BE2C (cell line): ENCODE results near the gene SNRPA.

Source experiments
- DNase-seq: peaks from one replicate; pipeline ENCODE4 v3.0.0-alpha.2; 2020
- H3K27me3 ChIP-seq: fragments of 250-450 bp; sonication (Bioruptor Pico); 2 replicates; pipeline ENCODE4 v1.5.1; 2020; ENCODE audit warnings: mild to moderate bottlenecking
- H3K36me3 ChIP-seq: fragments of 250-450 bp; sonication (Bioruptor Pico); 2 replicates; pipeline ENCODE4 v1.5.1; 2020; ENCODE audit warnings: mild to moderate bottlenecking
- H3K4me1 ChIP-seq: fragments of 250-450 bp; sonication (Bioruptor Pico); 2 replicates; pipeline ENCODE4 v1.5.1; 2020
- H3K4me3 ChIP-seq: 2 replicates; pipeline ENCODE4 v1.5.1; 2011; ENCODE audit warnings: low read depth, low read length
- H3K9me3 ChIP-seq: fragments of 250-450 bp; sonication (Bioruptor Pico); 2 replicates; pipeline ENCODE4 v1.5.1; 2020
- CTCF ChIP-seq: IDR thresholded peaks from 2 replicates; pipeline ENCODE4 v1.5.1; 2012; ENCODE audit warnings: mild to moderate bottlenecking, low read depth, low read length

SNRPA gene

GRCh38 chr19:40742886-40743285 lies 8.1 kb upstream of the SNRPA start:
- no peaks in the 10 kb centered on the region for H3K36me3 ChIP-seq
- no peaks in the 10 kb centered on the region for H3K9me3 ChIP-seq
- no peaks in the 10 kb centered on the region for H3K27me3 ChIP-seq
- H3K4me1 ChIP-seq = no peaks in the 10 kb centered on the region; the same call in 1 of the 2 replicates
- no peak for DNase-seq
- no peak overlapping the region for H3K4me3 ChIP-seq
- TF ChIP-seq CTCF = no peak

- DNase-seq = no peak
- Histone ChIP-seq H3K9me3 (no peaks in the 10 kb centered on the region), H3K4me1 (no peaks in the 10 kb centered on the region; the same call in 1 of the 2 replicates), H3K27me3 (no peaks in the 10 kb centered on the region), H3K36me3 (no peaks in the 10 kb centered on the region), H3K4me3 (no peak overlapping the region)
- TF ChIP-seq CTCF = no peak
Measured at GRCh38 chr19:40743926-40744325, 7.1 kb upstream of the SNRPA start.

GRCh38 chr19:40744554-40745401 lies 6.2 kb upstream of the SNRPA start:
- no peaks in the 10 kb centered on the region for H3K27me3 ChIP-seq
- no peak for DNase-seq
- no peaks in the 10 kb centered on the region for H3K36me3 ChIP-seq
- TF ChIP-seq CTCF = no peak
- H3K4me3 ChIP-seq = no peak overlapping the region
- H3K9me3 ChIP-seq = no peaks in the 10 kb centered on the region
- peaks cover 2% of the 10 kb centered on the region; the same call in 1 of the 2 replicates for H3K4me1 ChIP-seq

- Histone ChIP-seq H3K36me3 (no peaks in the 10 kb centered on the region), H3K4me1 (peaks cover 3% of the 10 kb centered on the region; the same call in 1 of the 2 replicates), H3K4me3 (no peak overlapping the region), H3K9me3 (no peaks in the 10 kb centered on the region), H3K27me3 (no peaks in the 10 kb centered on the region)
- no peak for TF ChIP-seq CTCF
- DNase-seq = no peak
Measured at GRCh38 chr19:40745402-40745780, 5.6 kb upstream of the SNRPA start.

GRCh38 chr19:40747536-40747935 lies 3.5 kb upstream of the SNRPA start:
- no peak for TF ChIP-seq CTCF
- no peak for DNase-seq
- no peak overlapping the region for H3K4me3 ChIP-seq
- H3K27me3 ChIP-seq = no peaks in the 10 kb centered on the region
- H3K36me3 ChIP-seq = no peaks in the 10 kb centered on the region; the same call in 1 of the 2 replicates
- H3K9me3 ChIP-seq = no peaks in the 10 kb centered on the region
- peaks cover 3% of the 10 kb centered on the region; the same call in 1 of the 2 replicates for H3K4me1 ChIP-seq
